H9 (cell line): ENCODE results near the gene MYRF. TPM values are rescaled to one million over a fixed set of nuclear protein-coding genes. Genes with fewer than 3 reads are reported as not detected.

Experiments used
- DNase-seq: peaks from one replicate; pipeline ENCODE4 v3.0.0-alpha.2; 2017
- H2AFZ ChIP-seq: one replicate; pipeline ENCODE4 v1.6.1; 2013; ENCODE audit warnings: mild to moderate bottlenecking, low read length, control low read depth, moderate library complexity
- H2AK5ac ChIP-seq: 2 replicates; pipeline ENCODE4 v1.6.1; 2013; ENCODE audit warnings: low read length, control low read depth, mixed read lengths; ENCODE audit not compliant: insufficient read length
- H2BK120ac ChIP-seq: one replicate; pipeline ENCODE4 v1.6.1; 2013; ENCODE audit warnings: low read depth, mild to moderate bottlenecking, low read length, control low read depth, inconsistent platforms; ENCODE audit not compliant: poor library complexity, severe bottlenecking
- H2BK12ac ChIP-seq: 2 replicates; pipeline ENCODE4 v1.6.1; 2013; ENCODE audit warnings: low read length, control low read depth, mixed read lengths, low read depth; ENCODE audit not compliant: insufficient read length
- H2BK15ac ChIP-seq: 2 replicates; pipeline ENCODE4 v1.6.1; 2013; ENCODE audit warnings: low read depth, low read length, control low read depth
- H2BK20ac ChIP-seq: one replicate; pipeline ENCODE4 v1.6.1; 2013; ENCODE audit warnings: low read depth, mild to moderate bottlenecking, low read length, control low read depth, inconsistent platforms; ENCODE audit not compliant: poor library complexity, severe bottlenecking
- H2BK5ac ChIP-seq: 2 replicates; pipeline ENCODE4 v1.6.1; 2013; ENCODE audit warnings: low read length, control low read depth, mixed read lengths; ENCODE audit not compliant: insufficient read length
- H3K14ac ChIP-seq: 2 replicates; pipeline ENCODE4 v1.6.1; 2013; ENCODE audit warnings: low read length, control low read depth; ENCODE audit not compliant: insufficient read depth
- H3K18ac ChIP-seq: 2 replicates; pipeline ENCODE4 v1.6.1; 2013; ENCODE audit warnings: low read depth, mild to moderate bottlenecking, mixed read lengths, low read length, control low read depth; ENCODE audit not compliant: insufficient read length
- H3K23ac ChIP-seq: 2 replicates; pipeline ENCODE4 v1.6.1; 2013; ENCODE audit warnings: low read length, control low read depth, mixed read lengths, low read depth; ENCODE audit not compliant: insufficient read length
- H3K23me2 ChIP-seq: 2 replicates; pipeline ENCODE4 v1.6.1; 2013; ENCODE audit warnings: low read depth, mild to moderate bottlenecking, mixed read lengths, low read length, control low read depth; ENCODE audit not compliant: insufficient read length, poor library complexity, severe bottlenecking
- H3K27ac ChIP-seq: 2 replicates; pipeline ENCODE4 v1.5.1; 2013; ENCODE audit warnings: low read length, control low read depth, mixed read lengths, low read depth; ENCODE audit not compliant: insufficient read length
- H3K27me3 ChIP-seq: 2 replicates; pipeline ENCODE4 v1.6.1; 2013; ENCODE audit warnings: low read length, control low read depth, inconsistent platforms; ENCODE audit not compliant: insufficient read depth
- H3K4ac ChIP-seq: 2 replicates; pipeline ENCODE4 v1.6.1; 2013; ENCODE audit warnings: low read depth, mild to moderate bottlenecking, control low read depth, inconsistent platforms, low read length, moderate library complexity
- H3K4me1 ChIP-seq: 2 replicates; pipeline ENCODE4 v1.6.1; 2013; ENCODE audit warnings: low read length, control low read depth, inconsistent platforms; ENCODE audit not compliant: insufficient read depth
- H3K4me2 ChIP-seq: 2 replicates; pipeline ENCODE4 v1.6.1; 2013; ENCODE audit warnings: low read length, control low read depth, mixed read lengths; ENCODE audit not compliant: insufficient read length, insufficient read depth
- H3K56ac ChIP-seq: 2 replicates; pipeline ENCODE4 v1.6.1; 2013; ENCODE audit warnings: low read depth, mild to moderate bottlenecking, mixed read lengths, low read length, control low read depth; ENCODE audit not compliant: insufficient read length
- H3K79me1 ChIP-seq: 2 replicates; pipeline ENCODE4 v1.6.1; 2013; ENCODE audit warnings: low read depth, mild to moderate bottlenecking, moderate library complexity, low read length, control low read depth, inconsistent platforms; ENCODE audit not compliant: insufficient read depth, poor library complexity, severe bottlenecking
- H3K79me2 ChIP-seq: 2 replicates; pipeline ENCODE4 v1.6.1; 2013; ENCODE audit warnings: low read length, control low read depth, inconsistent platforms; ENCODE audit not compliant: insufficient read depth
- H3K9ac ChIP-seq: 2 replicates; pipeline ENCODE4 v1.6.1; 2013; ENCODE audit warnings: low read length, control low read depth, mixed read lengths; ENCODE audit not compliant: insufficient read length; ENCODE audit errors: extremely low read depth
- H3K9me3 ChIP-seq: one replicate; pipeline ENCODE4 v1.6.1; 2013; ENCODE audit warnings: low read depth, low read length, inconsistent platforms; ENCODE audit not compliant: control insufficient read depth
- H3T11ph ChIP-seq: one replicate; pipeline ENCODE4 v1.6.1; 2013; ENCODE audit warnings: mild to moderate bottlenecking, low read length, control low read depth, inconsistent platforms
- H4K20me1 ChIP-seq: one replicate; pipeline ENCODE4 v1.6.1; 2013; ENCODE audit not compliant: control insufficient read depth, insufficient read length, insufficient read depth
- H4K5ac ChIP-seq: 2 replicates; pipeline ENCODE4 v1.6.1; 2013; ENCODE audit warnings: low read depth, mild to moderate bottlenecking, mixed read lengths, low read length, control low read depth; ENCODE audit not compliant: insufficient read length
- H4K8ac ChIP-seq: replicated peaks from 2 replicates; pipeline ENCODE4 v1.6.1; 2013; ENCODE audit warnings: low read length, control low read depth, mixed read lengths, low read depth; ENCODE audit not compliant: insufficient read length
- H4K91ac ChIP-seq: 2 replicates; pipeline ENCODE4 v1.6.1; 2013; ENCODE audit warnings: low read depth, mild to moderate bottlenecking, moderate library complexity, mixed read lengths, low read length, control low read depth; ENCODE audit not compliant: insufficient read length
- H3K27ac Mint-ChIP-seq, 3 experiments: 2 replicates in 2 of 3; 3 replicates in 1 of 3; pipeline ENCODE4 v1.8.0; 2020 to 2021; ENCODE audit warnings: mixed read lengths in 3 of 3, mild to moderate bottlenecking in 1 of 3, moderate library complexity in 1 of 3
- H3K27me3 Mint-ChIP-seq: 2 replicates; pipeline ENCODE4 v1.8.0; 2021; ENCODE audit warnings: low read depth, mild to moderate bottlenecking, moderate library complexity, mixed read lengths
- H3K36me3 Mint-ChIP-seq, 3 experiments: 2 replicates in 2 of 3; 3 replicates in 1 of 3; pipeline ENCODE4 v1.8.0; 2020 to 2021; ENCODE audit warnings: low read depth in 3 of 3, mixed read lengths in 3 of 3; ENCODE audit not compliant: insufficient read depth in 1 of 3
- H3K4me1 Mint-ChIP-seq, 2 experiments: 2 replicates each; pipeline ENCODE4 v1.8.0; 2020; ENCODE audit warnings: mixed read lengths in 2 of 2
- H3K4me3 Mint-ChIP-seq, 2 experiments: 2 replicates in 1 of 2; 3 replicates in 1 of 2; pipeline ENCODE4 v1.8.0; 2020 to 2021; ENCODE audit warnings: mild to moderate bottlenecking in 2 of 2, mixed read lengths in 2 of 2, moderate library complexity in 1 of 2
- H3K9me3 Mint-ChIP-seq, 2 experiments: 2 replicates in 1 of 2; 3 replicates in 1 of 2; pipeline ENCODE4 v1.8.0; 2020; ENCODE audit warnings: mild to moderate bottlenecking in 2 of 2, mixed read lengths in 2 of 2, moderate library complexity in 1 of 2
- CTCF ChIP-seq: fragments of 200-600 bp; sonication (generic); conservative IDR thresholded peaks from 3 replicates; pipeline ENCODE4 v1.8.0; 2021; ENCODE audit warnings: antibody characterized with exemption, mild to moderate bottlenecking
- WGBS: extraction: QIAGEN DNeasy Blood & Tissue Kit; methylation state at CpG from one replicate; pipeline ENCODE4 v1.1.7; 2013; ENCODE audit warnings: missing lambda C conversion rate, low lambda C conversion rate, mixed read lengths; ENCODE audit not compliant: insufficient read length; ENCODE audit errors: extremely low coverage; 5-methylcytosine and 5-hydroxymethylcytosine counted together
- total RNA-seq: library from RNA; stranded (reverse); gene quantifications from 2 replicates; pipeline ENCODE4 v1.2.1, GENCODE V29; 2021

MYRF gene
- total RNA-seq, 1 experiment from 2014 or later: 13.9 TPM

GRCh38 chr11:61731211-61731951 is 21.1 kb upstream of the MYRF start:
- no peaks in the 10 kb centered on the region for H3K9me3 ChIP-seq
- peak overlapping the region in 1 of 3 experiments; percentile 68; a peak in 1 of 7 replicates for H3K27ac Mint-ChIP-seq
- H3K4me1 Mint-ChIP-seq: peaks cover 0 to 2% of the 10 kb centered on the region in 2 experiments; a peak in 1 of 4 replicates
- no peak overlapping the region for H3K4me3 Mint-ChIP-seq
- H2BK5ac ChIP-seq: no peak overlapping the region
- H3K56ac ChIP-seq: no peak overlapping the region
- DNase-seq: no peak
- no peak overlapping the region for H3K18ac ChIP-seq
- H4K91ac ChIP-seq: no peak overlapping the region
- no CpG with 5 or more reads among the region's 19 CpGs for WGBS
- H4K5ac ChIP-seq: no peak overlapping the region
- no peak overlapping the region for H3K4me2 ChIP-seq
- H3K9ac ChIP-seq: no peak overlapping the region
- H3K27me3 Mint-ChIP-seq: no peaks in the 10 kb centered on the region
- H2BK120ac ChIP-seq: no peak overlapping the region
- H3K27ac ChIP-seq: no peak overlapping the region
- H3K27me3 ChIP-seq: no peaks in the 10 kb centered on the region
- no peak overlapping the region for H2BK20ac ChIP-seq
- no peaks in the 10 kb centered on the region for H4K20me1 ChIP-seq
- H3K4ac ChIP-seq: no peak overlapping the region
- H3K9me3 Mint-ChIP-seq: no peaks in the 10 kb centered on the region
- H2AK5ac ChIP-seq: no peak overlapping the region
- H3K79me1 ChIP-seq: no peaks in the 10 kb centered on the region
- no peak overlapping the region for H2BK12ac ChIP-seq
- H3K36me3 Mint-ChIP-seq: peaks cover 5 to 21% (median 15%) of the 10 kb centered on the region in 3 experiments; a peak in 6 of 7 replicates
- no peak overlapping the region for H2AFZ ChIP-seq
- no peak overlapping the region for H3K14ac ChIP-seq
- no peak overlapping the region for H3K23ac ChIP-seq
- no peak overlapping the region for H4K8ac ChIP-seq
- H2BK15ac ChIP-seq: no peak overlapping the region
- H3K23me2 ChIP-seq: no peaks in the 10 kb centered on the region
- TF ChIP-seq CTCF: no peak
- H3T11ph ChIP-seq: no peak overlapping the region
- no peaks in the 10 kb centered on the region for H3K79me2 ChIP-seq
- H3K4me1 ChIP-seq: no peaks in the 10 kb centered on the region
